Activated CD4-positive, alpha-beta memory T cell treated with anti-CD3 and anti-CD28 coated beads for 36 hours (primary cell): ENCODE measurements around the gene NDC80. TPM values are rescaled to one million over a fixed set of nuclear protein-coding genes. Genes with fewer than 3 reads are reported as not detected.

Experiments
- CTCF ChIA-PET: fragments of 350-600 bp; sonication (Branson Sonifier 250); formaldehyde crosslinking; loops from one replicate; lab custom pipeline; 2021; ENCODE audit warnings: antibody characterized with exemption, inconsistent platforms; lab: Charles Lee
- POLR2A ChIA-PET: fragments of 350-600 bp; sonication (Branson Sonifier 250); formaldehyde crosslinking; loops from one replicate; lab custom pipeline; 2021; ENCODE audit warnings: antibody characterized with exemption; lab: Charles Lee
- DNase-seq: peaks from one replicate; pipeline ENCODE4 v3.0.0-alpha.2; 2020
- H3K27ac Mint-ChIP-seq: one replicate; pipeline ENCODE4 v1.8.0; 2021; ENCODE audit warnings: mixed read lengths
- H3K27me3 Mint-ChIP-seq: one replicate; pipeline ENCODE4 v1.8.0; 2021; ENCODE audit warnings: mixed read lengths
- H3K36me3 Mint-ChIP-seq: one replicate; pipeline ENCODE4 v1.8.0; 2021; ENCODE audit warnings: mixed read lengths
- H3K4me1 Mint-ChIP-seq: one replicate; pipeline ENCODE4 v1.8.0; 2021; ENCODE audit warnings: low read depth, mixed read lengths
- H3K4me3 Mint-ChIP-seq: one replicate; pipeline ENCODE4 v1.8.0; 2021; ENCODE audit warnings: mild to moderate bottlenecking, mixed read lengths
- H3K9me3 Mint-ChIP-seq: one replicate; pipeline ENCODE4 v1.8.0; 2021; ENCODE audit warnings: mixed read lengths
- intact Hi-C: fragments of 100-400 bp; cut with micrococcal nuclease; formaldehyde crosslinking; loops from one replicate; pipeline ENCODE4 v1.15.1; 2023
- total RNA-seq, 2 experiments: library from RNA; stranded (reverse); gene quantifications; one replicate each; pipeline ENCODE4 v1.2.3, GENCODE V29; 2021

The NDC80 gene
- total RNA-seq, 2 experiments from 2014 or later = 79.3 to 83.1 TPM

GRCh38 chr18:2564373-2564772 lies 7.0 kb upstream of the NDC80 start:
- no peak for DNase-seq
- ChIA-PET POLR2A (no interaction called here), CTCF (no interaction called here)
- Mint-ChIP-seq H3K9me3 (no peaks in the 10 kb centered on the region), H3K27ac (no peak overlapping the region), H3K27me3 (no peaks in the 10 kb centered on the region), H3K36me3 (peaks cover 23% of the 10 kb centered on the region), H3K4me3 (no peak overlapping the region), H3K4me1 (peaks cover 35% of the 10 kb centered on the region)
- intact Hi-C loops = no loop called here

GRCh38 chr18:2568129-2568528 lies 3.2 kb upstream of the NDC80 start:
- Mint-ChIP-seq H3K9me3 (no peaks in the 10 kb centered on the region), H3K4me3 (no peak overlapping the region), H3K27ac (no peak overlapping the region), H3K4me1 (peaks cover 54% of the 10 kb centered on the region), H3K27me3 (no peaks in the 10 kb centered on the region), H3K36me3 (peaks cover 26% of the 10 kb centered on the region)
- POLR2A ChIA-PET = no interaction called here
- DNase-seq = no peak
- CTCF ChIA-PET = no interaction called here
- intact Hi-C loops = no loop called here

- Mint-ChIP-seq H3K27me3 (no peaks in the 10 kb centered on the region), H3K27ac (no peak overlapping the region), H3K4me1 (peaks cover 57% of the 10 kb centered on the region), H3K9me3 (no peaks in the 10 kb centered on the region), H3K36me3 (peaks cover 28% of the 10 kb centered on the region), H3K4me3 (no peak overlapping the region)
- ChIA-PET POLR2A (no interaction called here), CTCF (no interaction called here)
- intact Hi-C loops = no loop called here
- no peak for DNase-seq
Measured at GRCh38 chr18:2568605-2569004, 2.8 kb upstream of the NDC80 start.

DNA sequence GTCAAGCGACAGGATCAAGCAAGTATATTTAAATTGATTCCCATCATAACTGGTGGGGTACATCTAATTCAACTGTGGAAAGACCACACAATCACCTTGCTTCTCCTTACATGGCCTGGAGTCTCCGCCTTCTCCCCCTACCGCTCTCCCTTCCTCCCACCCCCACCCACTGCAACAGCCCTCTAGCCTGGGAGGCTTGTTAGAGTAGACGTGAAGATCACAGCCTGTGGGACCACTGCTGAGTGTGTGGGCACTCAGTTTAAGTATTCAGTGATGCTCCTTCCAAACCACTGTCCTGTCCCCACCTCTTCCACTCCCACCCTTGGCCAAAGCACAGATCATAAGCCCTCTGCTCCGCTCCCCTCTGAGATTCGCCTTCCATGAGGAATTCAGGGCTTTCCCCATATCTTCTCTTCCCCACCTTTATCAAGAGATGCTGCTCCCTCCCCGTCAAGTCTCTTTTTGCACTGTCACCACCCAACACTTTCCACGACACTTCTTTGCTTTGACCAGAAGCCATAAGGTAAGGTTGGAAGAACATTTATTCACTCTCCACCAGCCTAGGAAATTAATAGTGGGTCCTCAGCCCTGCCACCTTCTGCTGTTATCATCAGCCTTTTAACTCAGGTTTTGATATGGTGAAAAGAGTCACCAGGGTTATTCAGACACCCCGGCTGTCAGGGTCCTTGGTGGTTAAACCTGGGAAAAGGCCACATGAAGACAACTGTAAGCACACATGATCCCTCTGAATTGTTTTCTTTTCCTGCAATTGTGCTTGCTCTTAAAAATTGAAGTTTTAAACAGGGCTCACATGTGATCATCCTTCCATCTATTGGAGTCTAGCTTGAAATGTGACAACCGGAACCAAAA lies 1.8 kb upstream of the NDC80 start:
- Mint-ChIP-seq H3K27me3 (no peaks in the 10 kb centered on the region), H3K27ac (peak overlapping the region; percentile 16), H3K36me3 (peaks cover 32% of the 10 kb centered on the region), H3K9me3 (no peaks in the 10 kb centered on the region), H3K4me3 (peak overlapping the region; percentile 96), H3K4me1 (peaks cover 56% of the 10 kb centered on the region)
- ChIA-PET POLR2A (no interaction called here), CTCF (interaction anchor here (1.2 kb wide), 1 partner anchor 86 kb away, joined by 3 read pairs; no protein-coding TSS in a partner anchor)
- no peak for DNase-seq
- intact Hi-C loops = loop anchor here (5.0 to 10.0 kb wide), 5 partner anchors 115 to 1757 kb away; partner anchors contain the start of gene YES1

GRCh38 chr18:2570772-2571199 lies 571 bp upstream of the NDC80 start:
- H3K4me1 Mint-ChIP-seq = peaks cover 48% of the 10 kb centered on the region
- ChIA-PET POLR2A (interaction anchor here (0.5 to 1.8 kb wide), 3 partner anchors 13 to 86 kb away, joined by 3 to 12 read pairs (median 3); no protein-coding TSS in a partner anchor), CTCF (interaction anchor here (0.6 to 2.2 kb wide), 4 partner anchors 23 to 86 kb away, joined by 3 to 9 read pairs (median 4); no protein-coding TSS in a partner anchor)
- no peaks in the 10 kb centered on the region for H3K9me3 Mint-ChIP-seq
- DNase-seq = peak; percentile 72
- no peaks in the 10 kb centered on the region for H3K27me3 Mint-ChIP-seq
- peaks cover 32% of the 10 kb centered on the region for H3K36me3 Mint-ChIP-seq
- intact Hi-C loops = loop anchor here (1.0 to 10.0 kb wide), 8 partner anchors 58 to 1758 kb away; partner anchors contain the start of gene YES1
- H3K27ac Mint-ChIP-seq = peak overlapping the region; percentile 95
- peak overlapping the region; percentile 96 for H3K4me3 Mint-ChIP-seq

- H3K27ac Mint-ChIP-seq = peak overlapping the region; percentile 95
- peak overlapping the region; percentile 96 for H3K4me3 Mint-ChIP-seq
- ChIA-PET CTCF (interaction anchor here (0.8 to 2.2 kb wide), 2 partner anchors 64 to 107 kb away, joined by 3 to 9 read pairs; no protein-coding TSS in a partner anchor), POLR2A (interaction anchor here (0.8 to 1.8 kb wide), 2 partner anchors 70 to 84 kb away, joined by 3 to 12 read pairs; no protein-coding TSS in a partner anchor)
- intact Hi-C loops = loop anchor here (1.0 to 10.0 kb wide), 7 partner anchors 33 to 1760 kb away; partner anchors contain the start of genes MYL12A and YES1
- H3K27me3 Mint-ChIP-seq = no peaks in the 10 kb centered on the region
- peaks cover 48% of the 10 kb centered on the region for H3K4me1 Mint-ChIP-seq
- DNase-seq = no peak
- H3K9me3 Mint-ChIP-seq = no peaks in the 10 kb centered on the region
- peaks cover 36% of the 10 kb centered on the region for H3K36me3 Mint-ChIP-seq
Measured at GRCh38 chr18:2572171-2572569, 813 bp downstream of the NDC80 start.

DNA sequence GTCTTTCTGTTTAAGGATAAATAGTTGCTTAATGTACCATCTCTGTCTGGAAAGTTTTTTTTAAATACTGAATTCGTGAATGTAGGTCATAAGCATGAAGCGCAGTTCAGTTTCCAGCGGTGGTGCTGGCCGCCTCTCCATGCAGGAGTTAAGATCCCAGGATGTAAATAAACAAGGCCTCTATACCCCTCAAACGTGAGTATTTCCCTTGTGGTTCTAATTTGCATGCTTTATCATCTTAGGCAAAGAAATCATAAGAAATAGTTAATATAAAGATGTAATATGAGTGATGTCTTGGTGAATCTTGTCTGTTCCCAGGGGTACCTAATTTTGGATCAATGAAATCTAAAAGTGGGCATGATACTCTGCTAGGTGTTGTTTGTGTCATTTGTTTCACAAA lies 1.5 kb downstream of the NDC80 start:
- Mint-ChIP-seq H3K36me3 (peaks cover 42% of the 10 kb centered on the region), H3K4me3 (peak overlapping the region; percentile 96), H3K27me3 (no peaks in the 10 kb centered on the region), H3K4me1 (peaks cover 50% of the 10 kb centered on the region), H3K27ac (peak overlapping the region; percentile 38), H3K9me3 (no peaks in the 10 kb centered on the region)
- ChIA-PET POLR2A (no interaction called here), CTCF (no interaction called here)
- no peak for DNase-seq
- intact Hi-C loops = loop anchor here (1.0 to 10.0 kb wide), 7 partner anchors 32 to 1761 kb away; partner anchors contain the start of genes MYL12A and YES1

- Mint-ChIP-seq H3K9me3 (no peaks in the 10 kb centered on the region), H3K27ac (no peak overlapping the region), H3K27me3 (no peaks in the 10 kb centered on the region), H3K36me3 (peaks cover 47% of the 10 kb centered on the region), H3K4me1 (peaks cover 51% of the 10 kb centered on the region), H3K4me3 (peak overlapping the region; percentile 96)
- ChIA-PET POLR2A (no interaction called here), CTCF (no interaction called here)
- DNase-seq = no peak
- intact Hi-C loops = loop anchor here (2.0 to 10.0 kb wide), 6 partner anchors 111 to 1761 kb away; partner anchors contain the start of genes MYL12A and YES1
Measured at GRCh38 chr18:2573408-2573807, 2.1 kb downstream of the NDC80 start.

- intact Hi-C loops = loop anchor here (5.0 kb wide), 2 partner anchors 55 to 70 kb away; partner anchors contain the start of gene SMCHD1
- POLR2A ChIA-PET = no interaction called here
- DNase-seq = no peak
- peaks cover 57% of the 10 kb centered on the region for H3K36me3 Mint-ChIP-seq
- H3K9me3 Mint-ChIP-seq = no peaks in the 10 kb centered on the region
- H3K27ac Mint-ChIP-seq = peak overlapping the region; percentile 24
- peaks cover 36% of the 10 kb centered on the region for H3K4me1 Mint-ChIP-seq
- no peak overlapping the region for H3K4me3 Mint-ChIP-seq
- CTCF ChIA-PET = no interaction called here
- no peaks in the 10 kb centered on the region for H3K27me3 Mint-ChIP-seq
Measured at GRCh38 chr18:2587788-2588187, 16.4 kb downstream of the NDC80 start.

- intact Hi-C loops = loop anchor here (5.0 kb wide), 2 partner anchors 53 to 68 kb away; partner anchors contain the start of gene SMCHD1
- Mint-ChIP-seq H3K4me3 (peak overlapping the region; percentile 11), H3K4me1 (peaks cover 37% of the 10 kb centered on the region), H3K27ac (peak overlapping the region; percentile 79), H3K9me3 (no peaks in the 10 kb centered on the region), H3K27me3 (no peaks in the 10 kb centered on the region), H3K36me3 (peaks cover 62% of the 10 kb centered on the region)
- DNase-seq = no peak
- CTCF ChIA-PET = interaction anchor here (0.7 to 1.3 kb wide), 2 partner anchors 66 to 1538 kb away, joined by 3 to 4 read pairs; no protein-coding TSS in a partner anchor
- POLR2A ChIA-PET = interaction anchor here (0.7 to 1.2 kb wide), 2 partner anchors 93 to 941 kb away, joined by 3 to 4 read pairs; no protein-coding TSS in a partner anchor
Measured at GRCh38 chr18:2588666-2589344, 17.4 kb downstream of the NDC80 start.

DNA sequence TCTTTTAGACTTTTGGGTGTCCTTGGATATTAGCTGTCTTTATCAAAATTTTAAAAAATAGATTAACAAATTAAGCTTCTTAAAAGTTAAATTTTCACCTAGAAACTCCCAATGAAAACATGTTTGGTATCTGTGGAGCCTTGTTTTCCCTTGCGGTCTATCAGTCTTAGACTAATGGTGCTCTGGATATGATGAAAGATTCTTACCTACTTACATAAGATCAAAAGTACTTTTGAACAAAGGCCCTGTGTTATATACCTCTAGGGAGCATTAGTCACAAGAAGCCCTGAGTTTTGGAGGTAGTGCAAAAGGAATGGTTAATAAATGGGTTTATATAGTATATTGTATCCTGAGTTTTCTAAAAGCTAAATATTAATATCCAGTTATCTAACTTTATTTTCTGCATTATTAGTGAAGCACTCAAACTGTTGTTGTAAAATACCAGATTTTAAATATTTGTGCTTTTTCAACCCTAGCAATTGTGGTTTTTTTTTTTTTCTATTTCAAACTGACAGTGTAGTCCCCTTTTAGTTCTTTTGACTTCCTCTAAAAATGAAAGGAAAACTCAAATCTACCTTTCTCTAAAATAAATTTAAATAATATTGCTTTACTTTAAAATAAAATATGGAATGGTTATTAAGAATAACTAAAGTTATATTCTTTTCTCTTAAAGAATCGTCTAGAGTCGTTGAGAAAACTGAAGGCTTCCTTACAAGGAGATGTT lies 18.1 kb downstream of the NDC80 start:
- no peaks in the 10 kb centered on the region for H3K27me3 Mint-ChIP-seq
- DNase-seq = no peak
- H3K4me1 Mint-ChIP-seq = peaks cover 37% of the 10 kb centered on the region
- H3K9me3 Mint-ChIP-seq = no peaks in the 10 kb centered on the region
- peaks cover 66% of the 10 kb centered on the region for H3K36me3 Mint-ChIP-seq
- peak overlapping the region; percentile 81 for H3K27ac Mint-ChIP-seq
- H3K4me3 Mint-ChIP-seq = peak overlapping the region; percentile 7
- ChIA-PET CTCF (interaction anchor here (0.6 to 1.3 kb wide), 3 partner anchors 16 to 65 kb away, joined by 3 read pairs; no protein-coding TSS in a partner anchor), POLR2A (interaction anchor here (1.2 kb wide), 1 partner anchor 92 kb away, joined by 3 read pairs; no protein-coding TSS in a partner anchor)
- intact Hi-C loops = loop anchor here (2.0 to 5.0 kb wide), 3 partner anchors 15 to 68 kb away; partner anchors contain the start of gene SMCHD1
